GM23338 (cell line): Measurements from ENCODE around the gene NDUFB5. TPM values are rescaled to one million over a fixed set of nuclear protein-coding genes. Genes with fewer than 3 reads are reported as not detected.

ENCODE experiments used
- ATAC-seq: fragments of 200-7000 bp; cut with Tn5 transposase; 3 replicates; pipeline ENCODE4 v1.9.1; 2020
- DNase-seq: peaks from one replicate; pipeline ENCODE4 v3.0.0-alpha.2; 2015; ENCODE audit warnings: low spot score
- H2AFZ ChIP-seq: fragments of 200-600 bp; sonication (generic); 2 replicates; pipeline ENCODE4 v1.8.0; 2016; ENCODE audit warnings: antibody characterized with exemption, mild to moderate bottlenecking, moderate library complexity
- H3F3A ChIP-seq: fragments of 200-600 bp; sonication (generic); replicated peaks from 2 replicates; pipeline ENCODE4 v1.8.0; 2017; ENCODE audit warnings: antibody characterized with exemption, mixed run types, low read depth
- H3K27ac ChIP-seq: fragments of 200-600 bp; sonication (generic); 2 replicates; pipeline ENCODE4 v1.6.1; 2016; ENCODE audit warnings: low read depth
- H3K27me3 ChIP-seq: fragments of 200-600 bp; sonication (generic); 2 replicates; pipeline ENCODE4 v1.8.0; 2016; ENCODE audit warnings: mild to moderate bottlenecking, mixed run types, moderate library complexity; ENCODE audit not compliant: insufficient read depth
- H3K36me3 ChIP-seq: fragments of 200-600 bp; sonication (generic); 2 replicates; pipeline ENCODE4 v1.8.0; 2016; ENCODE audit warnings: mild to moderate bottlenecking; ENCODE audit not compliant: insufficient read depth
- H3K4me1 ChIP-seq: fragments of 200-600 bp; sonication (generic); 2 replicates; pipeline ENCODE4 v1.8.0; 2016; ENCODE audit warnings: mild to moderate bottlenecking, moderate library complexity; ENCODE audit not compliant: insufficient read depth
- H3K4me2 ChIP-seq: fragments of 200-600 bp; sonication (generic); 2 replicates; pipeline ENCODE4 v1.7.1; 2017; ENCODE audit warnings: mixed run types
- H3K4me3 ChIP-seq: fragments of 200-600 bp; sonication (generic); 2 replicates; pipeline ENCODE4 v1.6.1; 2016; ENCODE audit warnings: mixed run types
- H3K79me2 ChIP-seq: fragments of 200-600 bp; sonication (generic); replicated peaks from 2 replicates; pipeline ENCODE4 v1.8.0; 2017; ENCODE audit warnings: mild to moderate bottlenecking; ENCODE audit not compliant: insufficient read depth
- H3K9me2 ChIP-seq: fragments of 200-600 bp; sonication (generic); 2 replicates; pipeline ENCODE4 v1.8.0; 2017; ENCODE audit not compliant: insufficient read depth
- H4K20me1 ChIP-seq: fragments of 200-600 bp; sonication (generic); replicated peaks from 2 replicates; pipeline ENCODE4 v1.8.0; 2017; ENCODE audit warnings: mild to moderate bottlenecking; ENCODE audit not compliant: insufficient read depth
- H3K27ac Mint-ChIP-seq: 2 replicates; pipeline ENCODE4 v1.8.0; 2020; ENCODE audit warnings: inconsistent platforms, mild to moderate bottlenecking, moderate library complexity, mixed read lengths
- H3K27me3 Mint-ChIP-seq: 3 replicates; pipeline ENCODE4 v1.8.0; 2022; ENCODE audit warnings: low read depth, mild to moderate bottlenecking, moderate library complexity, mixed read lengths, inconsistent platforms; ENCODE audit not compliant: insufficient read depth, poor library complexity
- H3K36me3 Mint-ChIP-seq: 3 replicates; pipeline ENCODE4 v1.8.0; 2021; ENCODE audit warnings: low read depth, mild to moderate bottlenecking, inconsistent platforms, moderate library complexity, mixed read lengths
- H3K4me1 Mint-ChIP-seq: 3 replicates; pipeline ENCODE4 v1.8.0; 2020; ENCODE audit warnings: mild to moderate bottlenecking, inconsistent platforms, mixed read lengths
- H3K4me3 Mint-ChIP-seq: 3 replicates; pipeline ENCODE4 v1.8.0; 2021; ENCODE audit warnings: moderate library complexity, mild to moderate bottlenecking, inconsistent platforms, mixed read lengths
- H3K9me3 Mint-ChIP-seq: 3 replicates; pipeline ENCODE4 v1.8.0; 2020; ENCODE audit warnings: moderate library complexity, mild to moderate bottlenecking, inconsistent platforms, mixed read lengths
- EZH2phosphoT487 ChIP-seq: fragments of 200-600 bp; sonication (generic); IDR thresholded peaks from one replicate; pipeline ENCODE4 v1.8.1; 2018; ENCODE audit warnings: antibody characterized with exemption; ENCODE audit not compliant: unreplicated experiment
- JUNB ChIP-seq: IDR thresholded peaks from one replicate; pipeline ENCODE4 v1.6.1; 2016; ENCODE audit warnings: antibody characterized with exemption; ENCODE audit not compliant: unreplicated experiment
- POLR2AphosphoS5 ChIP-seq: IDR thresholded peaks from 2 replicates; pipeline ENCODE4 v1.6.1; 2016; ENCODE audit warnings: antibody characterized with exemption, low read depth
- REST ChIP-seq: IDR thresholded peaks from one replicate; pipeline ENCODE4 v1.6.1; 2018; ENCODE audit warnings: antibody characterized with exemption; ENCODE audit not compliant: unreplicated experiment
- STAT1 ChIP-seq: IDR thresholded peaks from one replicate; pipeline ENCODE4 v1.6.1; 2016; ENCODE audit warnings: antibody characterized with exemption; ENCODE audit not compliant: unreplicated experiment
- ZNF462 ChIP-seq: fragments of 250-450 bp; sonication (Bioruptor Pico); IDR thresholded peaks from 2 replicates; pipeline ENCODE4 v1.5.0; 2020; ENCODE audit warnings: mild to moderate bottlenecking, moderate library complexity
- polyA plus RNA-seq: library from polyadenylated mRNA; unstranded; fragments of >200 nt; fragmentation: Nextera tagmentation; extraction: Ambion mirVana; gene quantifications from 2 replicates; pipeline ENCODE4 v1.2.1, GENCODE V29; 2016
- total RNA-seq: library from RNA; depleted of rRNA; stranded (reverse); fragments of >200 nt; shearing (Covaris generic); gene quantifications from 2 replicates; pipeline ENCODE4 v1.2.3, GENCODE V29; 2014

Gene NDUFB5
- total and polyA plus RNA-seq, 2 experiments from 2014 or later = 65.4 to 113 TPM

DNA sequence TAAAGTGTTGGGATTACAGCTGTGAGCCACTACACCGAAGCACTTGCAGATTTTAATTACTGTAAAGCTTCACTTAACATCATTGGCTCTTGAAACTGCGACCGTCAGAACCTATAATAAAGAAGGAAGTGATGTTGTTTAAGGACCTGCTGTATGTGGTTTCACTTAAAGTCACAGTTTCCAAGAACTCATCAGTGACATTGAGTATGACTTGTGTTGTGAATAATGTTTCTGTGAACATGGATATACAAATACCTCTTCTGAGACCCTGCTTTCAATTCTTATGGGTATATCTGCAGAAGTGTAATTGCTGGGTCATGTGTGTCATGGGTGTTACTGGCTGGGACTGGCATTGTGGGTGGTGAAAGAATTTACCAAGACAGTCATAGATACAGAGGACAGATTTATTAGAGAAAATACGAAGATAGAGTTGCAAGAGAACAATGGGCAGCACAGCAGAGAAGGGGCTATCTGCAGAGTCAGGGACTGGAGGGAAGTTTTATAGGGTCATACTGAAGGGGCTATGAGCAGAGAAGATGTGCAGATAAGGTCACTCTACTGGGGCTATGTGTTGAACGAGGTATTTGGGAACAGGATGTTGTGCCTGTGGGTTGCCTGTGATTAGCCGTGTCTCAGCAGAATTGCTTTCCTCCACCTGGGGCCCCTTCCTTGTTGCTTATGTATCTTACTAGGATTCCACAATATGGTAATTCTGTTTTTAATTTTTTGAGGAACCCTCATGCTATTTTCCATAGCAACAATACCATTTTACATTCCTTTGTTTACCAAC, 4.5 kb downstream of the NDUFB5 start (continued):
- no peak for TF ChIP-seq ZNF462 (CRISPR knock-in tag)
- TF ChIP-seq REST = no peak
- no peak for TF ChIP-seq POLR2AphosphoS5

DNA sequence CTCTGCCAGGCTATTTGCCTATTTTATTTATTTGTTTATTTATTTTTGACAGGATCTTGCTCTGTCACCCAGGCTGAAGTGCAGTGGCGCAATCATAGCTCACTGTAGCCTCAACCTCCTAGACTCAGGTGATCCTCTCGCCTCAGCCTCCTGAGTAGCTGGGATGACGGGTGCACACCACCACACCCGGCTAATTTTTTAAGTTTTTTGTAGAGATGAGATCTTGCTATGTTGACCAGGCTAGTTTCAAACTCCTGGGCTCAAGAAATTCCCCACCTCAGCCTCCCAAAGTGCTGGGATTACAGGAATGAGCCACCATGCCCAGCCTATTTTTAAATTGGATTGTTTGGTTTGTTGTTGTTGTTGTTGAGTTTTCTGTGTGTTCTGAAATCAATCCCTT, 5.5 kb downstream of the NDUFB5 start:
- peaks cover 3% of the 10 kb centered on the region for H3K27me3 Mint-ChIP-seq
- peaks cover 4% of the 10 kb centered on the region; the same call in 1 of the 3 replicates for H3K36me3 Mint-ChIP-seq
- no peak overlapping the region for H3K27ac Mint-ChIP-seq
- TF ChIP-seq POLR2AphosphoS5 (no peak), EZH2phosphoT487 (no peak), REST (no peak), STAT1 (no peak), JUNB (no peak)

More for the DNA sequence above, 5.5 kb downstream of the NDUFB5 start:
- Histone ChIP-seq H3F3A (no peaks in the 10 kb centered on the region), H3K4me2 (no peak overlapping the region), H2AFZ (no peak overlapping the region), H3K27ac (no peak overlapping the region), H3K27me3 (no peaks in the 10 kb centered on the region), H4K20me1 (peaks cover 4% of the 10 kb centered on the region), H3K79me2 (peaks cover 43% of the 10 kb centered on the region), H3K36me3 (no peaks in the 10 kb centered on the region), H3K4me1 (no peaks in the 10 kb centered on the region), H3K9me2 (no peaks in the 10 kb centered on the region), H3K4me3 (no peak overlapping the region)
- H3K4me3 Mint-ChIP-seq = no peak overlapping the region
- peaks cover 2% of the 10 kb centered on the region for H3K4me1 Mint-ChIP-seq
- DNase-seq (no peak), ATAC-seq (no peak)
- no peaks in the 10 kb centered on the region; the same call in 2 of the 3 replicates for H3K9me3 Mint-ChIP-seq
